ENCODE data around the gene SLC39A5. TPM values are rescaled to one million over a fixed set of nuclear protein-coding genes. Genes with fewer than 3 reads are reported as not detected.
"Not testable (repeated sequence)": the region's sequence is repeated elsewhere in the genome, so short reads cannot be mapped to it uniquely, and the experiment has no call there.

SLC39A5 gene
- total RNA-seq, 2 donors from 2014 or later, result 306 to 333 TPM

DNA sequence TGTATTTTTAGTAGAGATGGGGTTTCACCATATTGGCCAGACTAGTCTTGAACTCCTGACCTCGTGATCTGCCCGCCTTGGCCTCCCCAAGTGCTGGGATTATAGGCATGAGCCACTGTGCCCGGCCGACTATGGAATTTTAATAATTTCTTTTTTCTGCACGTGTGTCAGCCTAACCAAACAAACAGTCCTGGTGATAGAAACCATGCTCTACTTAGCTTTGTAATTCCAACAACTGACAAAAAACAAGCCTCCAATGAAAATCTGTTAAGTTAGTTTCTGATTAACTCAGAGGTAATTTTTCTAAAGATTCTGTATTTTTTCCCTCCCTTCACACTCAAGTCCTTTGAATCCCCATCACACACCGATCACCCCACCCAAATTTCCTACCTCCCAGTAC, 52.2 kb downstream of the SLC39A5 start:
- H3K4me3 ChIP-seq, result no peak overlapping the region
- DNase-seq, result no peak
- no peak for ATAC-seq
- intact Hi-C loops (cut with DNase I), result no loop called here
- no peak overlapping the region for H3K27ac ChIP-seq
- 74 to 87% methylated on average over 6 of the region's 6 CpGs for WGBS, 2 donors
- H3K36me3 ChIP-seq (replicated peaks in 1 of 2; ENCODE audit: insufficient read depth in 1 of 2, low read depth in 2 of 2), result peaks cover 3 to 23% of the 10 kb centered on the region in 2 donors
- TF ChIP-seq POLR2A (IDR thresholded peaks at IDR 0.05) (no peak), CTCF (IDR thresholded peaks at IDR 0.05) (no peak)
- peaks cover 19% of the 10 kb centered on the region for H3K4me1 ChIP-seq
- no peaks in the 10 kb centered on the region for H3K27me3 ChIP-seq
- no peaks in the 10 kb centered on the region for H3K9me3 ChIP-seq

DNA sequence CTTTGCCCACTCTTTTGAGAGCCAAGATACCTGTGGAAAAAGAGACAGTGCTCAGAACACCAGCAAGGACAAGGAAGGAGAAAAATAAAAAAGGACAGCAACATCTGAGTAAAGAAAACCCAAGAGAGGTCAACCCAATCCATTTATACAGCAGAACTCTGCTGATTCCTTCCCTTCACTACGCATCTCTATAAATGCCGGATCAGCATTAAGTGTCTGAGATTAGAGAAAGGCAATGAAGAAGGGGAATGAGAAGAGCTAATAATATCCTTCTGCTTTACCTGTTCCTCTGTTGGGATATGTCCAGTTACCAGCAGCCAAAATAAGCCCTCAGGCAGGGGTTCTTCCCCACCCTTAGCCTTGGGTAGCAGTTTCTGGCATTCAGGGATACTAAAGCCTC, 52.7 kb downstream of the SLC39A5 start:
- H3K4me1 ChIP-seq, result peaks cover 21% of the 10 kb centered on the region
- DNase-seq (no peak), ATAC-seq (no peak)
- no peaks in the 10 kb centered on the region for H3K27me3 ChIP-seq
- WGBS, 2 donors, result 98 to 100% methylated on average over 2 of the region's 2 CpGs
- TF ChIP-seq CTCF (IDR thresholded peaks at IDR 0.05) (no peak), POLR2A (IDR thresholded peaks at IDR 0.05) (no peak)
- H3K27ac ChIP-seq, result no peak overlapping the region
- H3K36me3 ChIP-seq (replicated peaks in 1 of 2; ENCODE audit: insufficient read depth in 1 of 2, low read depth in 2 of 2), result peaks cover 3 to 23% of the 10 kb centered on the region in 2 donors
- intact Hi-C loops (cut with DNase I), result no loop called here
- H3K9me3 ChIP-seq, result no peaks in the 10 kb centered on the region
- H3K4me3 ChIP-seq, result no peak overlapping the region

DNA sequence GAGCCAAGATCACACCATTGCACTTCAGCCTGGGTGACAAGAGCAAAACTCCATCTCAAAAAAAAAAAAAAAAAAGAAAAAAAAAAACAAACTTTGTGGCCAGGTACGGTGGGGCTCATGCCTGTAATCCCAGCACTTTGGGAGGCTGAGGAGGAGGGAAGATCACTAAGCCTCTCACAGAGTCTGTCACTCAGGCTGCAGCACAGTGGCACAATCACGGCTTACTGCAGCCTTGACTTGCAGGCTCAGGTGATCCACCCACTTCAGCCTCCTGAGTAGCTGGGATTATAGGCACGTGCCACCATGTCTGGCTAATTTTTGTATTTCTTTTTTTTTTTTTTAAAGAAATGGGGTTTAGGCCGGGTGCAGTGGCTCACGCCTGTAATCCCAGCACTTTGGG, 54.4 kb downstream of the SLC39A5 start:
- H3K4me1 ChIP-seq, result peaks cover 21% of the 10 kb centered on the region
- WGBS, 2 donors, result 74 to 96% methylated on average over 5 of the region's 5 CpGs
- H3K27me3 ChIP-seq; ATAC-seq; H3K27ac ChIP-seq; intact Hi-C loops (cut with DNase I); DNase-seq; H3K9me3 ChIP-seq; H3K4me3 ChIP-seq: not testable (repeated sequence)
- peaks cover 3 to 16% of the 10 kb centered on the region in 2 donors for H3K36me3 ChIP-seq (replicated peaks in 1 of 2; ENCODE audit: insufficient read depth in 1 of 2, low read depth in 2 of 2)

DNA sequence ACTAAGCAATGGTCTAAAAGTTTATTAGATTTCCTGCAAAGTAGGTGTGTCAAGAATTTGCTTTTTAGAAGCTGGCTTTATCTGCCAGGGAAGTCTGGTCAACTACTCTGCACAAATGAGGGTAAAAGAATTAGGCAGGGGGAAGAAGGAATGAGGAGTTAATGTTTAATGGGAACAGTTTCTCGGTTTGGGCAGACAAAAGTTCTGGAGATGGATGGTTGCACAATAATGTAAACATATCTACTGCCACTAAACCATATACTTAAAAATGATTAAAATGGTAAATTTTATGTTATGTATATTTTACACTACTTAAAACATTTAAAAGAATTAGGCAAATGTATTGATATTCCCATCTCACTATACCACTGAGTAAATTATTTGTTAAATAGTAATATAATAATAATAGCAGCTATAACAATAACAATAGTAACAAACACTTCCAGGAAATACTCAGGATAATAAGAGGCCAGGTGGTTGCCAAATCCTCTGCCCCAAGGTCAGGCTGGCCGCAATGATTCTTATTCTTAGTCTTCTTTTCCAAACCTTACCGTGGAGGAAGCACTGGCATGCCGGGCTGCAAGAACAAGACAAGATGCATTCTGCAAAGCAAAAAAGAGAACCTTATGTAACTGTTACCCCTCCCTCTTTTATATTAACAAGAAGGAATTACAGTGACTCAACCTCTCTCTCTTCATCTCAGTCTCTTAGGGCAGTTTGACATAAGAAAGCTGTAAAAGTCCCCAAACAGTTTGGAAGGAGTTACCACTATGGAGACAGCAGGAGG, 56.4 kb downstream of the SLC39A5 start:
- 18 to 23% methylated on average over 4 of the region's 4 CpGs for WGBS, 2 donors
- Histone ChIP-seq H3K27me3 (no peaks in the 10 kb centered on the region), H3K27ac (peak overlapping the region in 1 of 4 donors; percentile 12), H3K4me3 (no peak overlapping the region), H3K4me1 (peaks cover 21% of the 10 kb centered on the region), H3K9me3 (no peaks in the 10 kb centered on the region), H3K36me3 (replicated peaks in 1 of 2; ENCODE audit: insufficient read depth in 1 of 2, low read depth in 2 of 2) (peaks cover 3 to 14% of the 10 kb centered on the region in 2 donors)
- TF ChIP-seq POLR2A (IDR thresholded peaks at IDR 0.05), result no peak
- no peak for TF ChIP-seq CTCF (IDR thresholded peaks at IDR 0.05)
- intact Hi-C loops (cut with DNase I), result no loop called here
- DNase-seq, result peak in 1 of 4 donors; percentile 29
- ATAC-seq, result peak; percentile 33

Other genes starting within 250 kb of the SLC39A5 start
- gene SUOX, start 232.8 kb upstream of the SLC39A5 start, total RNA-seq, result 10 to 100 TPM; 10.6 to 20.8 TPM
- 1 to 10 TPM; 2.6 to 7.6 TPM for gene IKZF4, start 209.0 kb upstream of the SLC39A5 start, total RNA-seq
- gene RPS26, start 188.1 kb upstream of the SLC39A5 start, total RNA-seq, result 100 to 1,000 TPM; 215 to 405 TPM
- 10 to 100 TPM; 72.9 to 74.8 TPM for gene ERBB3, start 149.9 kb upstream of the SLC39A5 start, total RNA-seq
- gene PA2G4, start 125.5 kb upstream of the SLC39A5 start, total RNA-seq, result 100 to 1,000 TPM in 1 of 2 donors, 10 to 100 TPM in 1; 49.4 to 107 TPM
- 1,000 to 10,000 TPM; 1,174 to 2,214 TPM for gene RPL41, start 113.4 kb upstream of the SLC39A5 start, total RNA-seq
- 10 to 100 TPM in 1 of 2 donors, under 1 TPM in 1; 0.99 to 11.2 TPM for gene ZC3H10, start 111.8 kb upstream of the SLC39A5 start, total RNA-seq
- gene ESYT1, start 101.8 kb upstream of the SLC39A5 start, total RNA-seq, result 100 to 1,000 TPM in 1 of 2 donors, 10 to 100 TPM in 1; 43.3 to 182 TPM
- 10 to 100 TPM in 1 of 2 donors, 1 to 10 TPM in 1; 7.5 to 24.1 TPM for gene MYL6B, start 77.5 kb upstream of the SLC39A5 start, total RNA-seq
- 1,000 to 10,000 TPM in 1 of 2 donors, 100 to 1,000 TPM in 1; 838 to 1,110 TPM for gene MYL6, start 71.7 kb upstream of the SLC39A5 start, total RNA-seq
- gene SMARCC2, start 40.6 kb upstream of the SLC39A5 start, total RNA-seq, result 10 to 100 TPM; 46.2 to 50.8 TPM
- gene RNF41, start 8.1 kb upstream of the SLC39A5 start, total RNA-seq, result 10 to 100 TPM; 13.2 TPM
- 10 to 100 TPM; 11.9 to 16.3 TPM for gene NABP2, start 5.7 kb upstream of the SLC39A5 start, total RNA-seq
- 10 to 100 TPM; 15.2 to 21.0 TPM for gene ANKRD52, start 28.3 kb downstream of the SLC39A5 start, total RNA-seq
- 10 to 100 TPM; 28.0 to 34.9 TPM for gene COQ10A, start 36.9 kb downstream of the SLC39A5 start, total RNA-seq
- gene CS, start 70.3 kb downstream of the SLC39A5 start, total RNA-seq, result 10 to 100 TPM; 66.2 to 88.0 TPM
- gene CNPY2, start 85.9 kb downstream of the SLC39A5 start, total RNA-seq, result 100 to 1,000 TPM in 1 of 2 donors, 10 to 100 TPM in 1; 40.2 to 103 TPM
- 10 to 100 TPM; 47.2 to 59.0 TPM for gene PAN2, start 103.9 kb downstream of the SLC39A5 start, total RNA-seq
- not detected for gene IL23A, start 108.8 kb downstream of the SLC39A5 start, total RNA-seq
- 100 to 1,000 TPM in 1 of 2 donors, 10 to 100 TPM in 1; 65.4 to 106 TPM for gene STAT2, start 130.1 kb downstream of the SLC39A5 start, total RNA-seq
- gene APOF, start 132.8 kb downstream of the SLC39A5 start, total RNA-seq, result not detected
- 1 to 10 TPM; 4.7 to 6.9 TPM for gene TIMELESS, start 219.4 kb downstream of the SLC39A5 start, total RNA-seq
- gene MIP, start 224.6 kb downstream of the SLC39A5 start, total RNA-seq, result not detected
- gene SPRYD4, start 238.5 kb downstream of the SLC39A5 start, total RNA-seq, result 1 to 10 TPM; 1.6 to 2.1 TPM